ENCODE results near the gene C1orf21.

- TF ChIP-seq CTCF (conservative IDR thresholded peaks at IDR 0.05; ENCODE audit: low read length) (no peak), EZH2phosphoT487 (IDR thresholded peaks at IDR 0.05; ENCODE audit: borderline replicate concordance) (no peak)
These were observed 165.6 kb downstream of the C1orf21 start for GRCh38 chr1:184552446-184552845.
